Subcutaneous abdominal adipose tissue (tissue), 5 donors: ENCODE data around the gene HMGB3.
A peak's percentile ranks its signal among the peaks of the same experiment; 100 is the strongest.

ENCODE experiments used
- H3K27ac ChIP-seq: one replicate; pipeline ENCODE4 v1.7.0; 2013; ENCODE audit warnings: low read depth, mild to moderate bottlenecking, inconsistent platforms, low read length, moderate library complexity
- H3K27me3 ChIP-seq, 5 donors: one replicate each; pipeline ENCODE4 v1.7.0; 2013; ENCODE audit warnings: low read length in 5 of 5, inconsistent platforms in 1 of 5; ENCODE audit not compliant: control insufficient read depth in 5 of 5, insufficient read depth in 4 of 5
- H3K36me3 ChIP-seq, 5 donors: one replicate each; pipeline ENCODE4 v1.7.0; 2013; ENCODE audit warnings: low read length in 5 of 5; ENCODE audit not compliant: control insufficient read depth in 5 of 5, insufficient read depth in 5 of 5
- H3K4me1 ChIP-seq, 5 donors: one replicate each; pipeline ENCODE4 v1.7.0; 2013; ENCODE audit warnings: low read length in 5 of 5, mild to moderate bottlenecking in 3 of 5, moderate library complexity in 1 of 5; ENCODE audit not compliant: control insufficient read depth in 5 of 5, insufficient read depth in 5 of 5
- H3K4me3 ChIP-seq, 5 donors: one replicate each; pipeline ENCODE4 v1.7.0; 2013; ENCODE audit warnings: low read length in 5 of 5, low read depth in 1 of 5
- H3K9ac ChIP-seq, 5 donors: one replicate each; pipeline ENCODE4 v1.7.0; 2013; ENCODE audit warnings: low read length in 5 of 5, mild to moderate bottlenecking in 4 of 5, moderate library complexity in 3 of 5
- H3K9me3 ChIP-seq, 5 donors: one replicate each; pipeline ENCODE4 v1.7.0; 2013; ENCODE audit warnings: low read length in 5 of 5; ENCODE audit not compliant: control insufficient read depth in 5 of 5
- donor health status: healthy.
- donor health status: healthy.
- donor health status: healthy.
- donor health status: healthy.
- donor health status: healthy.

The HMGB3 gene

DNA sequence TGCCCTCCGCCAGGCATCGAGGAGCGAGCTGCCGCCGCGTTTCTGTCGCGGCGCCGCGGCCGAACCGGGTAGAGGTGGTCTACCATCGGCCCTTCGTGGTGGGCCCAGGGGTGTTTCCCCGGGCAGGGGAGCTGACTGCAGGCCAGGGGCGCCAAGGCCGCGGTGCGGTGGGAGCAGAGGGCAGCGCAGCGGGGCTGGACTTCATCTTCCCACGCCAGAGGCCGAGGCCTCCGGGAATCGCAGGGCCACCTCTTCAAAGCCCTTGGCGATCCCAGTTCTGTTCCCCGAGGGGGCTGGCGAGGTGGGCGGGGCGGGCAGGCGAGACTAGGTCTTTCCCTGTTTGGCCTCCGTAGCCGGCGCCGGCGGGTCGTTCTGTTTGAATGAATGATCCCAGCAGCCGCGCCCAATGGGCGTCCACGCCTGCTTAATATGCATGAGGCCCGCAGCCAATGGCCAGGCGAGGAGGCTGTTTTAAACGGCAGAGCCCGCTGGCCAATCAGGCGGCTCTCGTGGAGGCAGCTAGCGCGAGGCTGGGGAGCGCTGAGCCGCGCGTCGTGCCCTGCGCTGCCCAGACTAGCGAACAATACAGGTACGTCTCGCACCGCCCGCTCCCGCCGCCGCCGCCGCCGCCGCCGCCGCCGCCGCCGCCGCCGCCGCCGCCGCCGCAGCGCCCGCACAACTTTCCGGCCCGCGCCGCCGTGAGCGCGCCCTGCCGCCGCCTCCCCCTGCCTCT, at the start of gene HMGB3:
TSS of gene HMGB3 (plus strand) at position 548 of the 733 bp plus-strand sequence. CDS start 2,265 bp downstream, outside the sequence.
- Histone ChIP-seq H3K4me1 (peaks cover 2 to 11% (median 9%) of the 10 kb centered on the region in 5 donors), H3K9ac (peak within 1 kb of the TSS in 3 of 5 donors; percentile 12 to 62 (median 51)), H3K9me3 (no peaks in the 10 kb centered on the region), H3K4me3 (peak within 1 kb of the TSS in 4 of 5 donors; percentile 53 to 67 (median 62)), H3K27me3 (peaks cover 0 to 4% (median 0%) of the 10 kb centered on the region in 5 donors), H3K27ac (no peak within 1 kb of the TSS), H3K36me3 (no peaks in the 10 kb centered on the region)

DNA sequence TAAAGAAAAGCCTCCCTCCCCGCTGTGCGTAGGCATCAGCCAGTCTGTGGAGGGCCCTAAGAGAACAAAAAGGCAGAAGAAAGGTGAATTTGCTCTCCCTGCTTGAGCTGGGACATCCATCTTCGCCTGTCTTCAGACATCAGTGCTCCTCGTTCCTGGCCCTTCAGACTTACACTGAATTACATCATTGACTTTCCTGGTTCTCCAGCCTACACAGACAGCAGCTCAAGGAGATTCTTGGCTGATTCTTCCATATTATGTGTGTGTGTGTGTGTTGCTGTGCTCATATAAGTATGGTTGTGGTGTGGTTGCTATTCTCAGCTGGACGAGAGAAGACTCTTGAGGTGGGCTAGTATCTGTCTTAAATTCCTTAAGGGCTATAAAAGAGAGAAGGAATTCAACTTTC, 49.2 kb upstream of the HMGB3 start:
- Histone ChIP-seq H3K4me1 (no peaks in the 10 kb centered on the region), H3K9ac (no peak overlapping the region), H3K36me3 (no peaks in the 10 kb centered on the region), H3K27ac (no peak overlapping the region), H3K9me3 (peaks cover 0 to 7% (median 2%) of the 10 kb centered on the region in 5 donors), H3K27me3 (peaks cover 0 to 13% (median 2%) of the 10 kb centered on the region in 5 donors), H3K4me3 (no peak overlapping the region)

DNA sequence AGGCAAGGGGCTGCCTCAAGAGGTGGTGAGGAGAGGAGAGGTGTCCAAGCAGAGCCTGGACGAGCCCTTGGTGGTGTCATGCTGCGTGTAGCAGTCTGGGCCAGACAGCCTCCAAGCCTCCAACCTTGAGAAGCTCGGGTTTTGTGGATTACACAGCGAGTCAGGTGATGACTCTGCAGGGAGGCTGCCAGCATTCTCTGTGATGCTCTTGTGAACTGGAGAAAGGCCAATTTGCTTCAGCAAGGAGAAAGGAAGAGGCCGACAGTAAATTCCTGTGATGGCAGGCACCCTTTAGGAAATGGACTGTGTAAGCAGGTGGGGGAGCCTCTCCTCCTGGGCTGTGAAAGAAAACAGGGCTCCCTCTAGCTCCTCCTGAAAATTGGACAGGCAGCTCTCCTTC, 48.7 kb upstream of the HMGB3 start:
- H3K27me3 ChIP-seq: peaks cover 0 to 13% (median 2%) of the 10 kb centered on the region in 5 donors
- H3K4me1 ChIP-seq: no peaks in the 10 kb centered on the region
- H3K4me3 ChIP-seq: no peak overlapping the region
- peaks cover 0 to 7% (median 2%) of the 10 kb centered on the region in 5 donors for H3K9me3 ChIP-seq
- H3K27ac ChIP-seq: no peak overlapping the region
- no peak overlapping the region for H3K9ac ChIP-seq
- no peaks in the 10 kb centered on the region for H3K36me3 ChIP-seq

DNA sequence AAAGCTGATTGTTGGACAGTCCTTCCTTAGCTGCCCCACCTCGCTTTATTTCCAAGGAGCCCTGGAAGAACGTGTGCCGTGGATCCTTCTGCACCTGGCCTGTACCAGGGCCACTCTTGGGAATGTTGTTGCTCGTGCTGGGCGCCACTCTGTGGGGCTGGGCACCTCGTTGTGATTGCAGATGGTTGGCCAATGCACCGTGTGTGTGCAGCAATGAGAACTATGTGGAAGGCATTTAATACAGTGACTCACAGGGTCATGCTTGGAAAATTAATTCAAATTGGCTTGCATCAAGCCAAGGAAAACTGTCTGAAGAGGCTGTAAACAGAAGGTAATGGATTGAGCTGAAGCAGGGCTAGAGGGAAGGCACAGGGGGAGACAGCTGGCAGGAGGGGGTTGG, 47.7 kb upstream of the HMGB3 start:
- H3K9me3 ChIP-seq: peaks cover 0 to 7% (median 2%) of the 10 kb centered on the region in 5 donors
- peaks cover 0 to 13% (median 2%) of the 10 kb centered on the region in 5 donors for H3K27me3 ChIP-seq
- no peaks in the 10 kb centered on the region for H3K36me3 ChIP-seq
- H3K4me3 ChIP-seq: no peak overlapping the region
- H3K9ac ChIP-seq: no peak overlapping the region
- no peak overlapping the region for H3K27ac ChIP-seq
- no peaks in the 10 kb centered on the region for H3K4me1 ChIP-seq

DNA sequence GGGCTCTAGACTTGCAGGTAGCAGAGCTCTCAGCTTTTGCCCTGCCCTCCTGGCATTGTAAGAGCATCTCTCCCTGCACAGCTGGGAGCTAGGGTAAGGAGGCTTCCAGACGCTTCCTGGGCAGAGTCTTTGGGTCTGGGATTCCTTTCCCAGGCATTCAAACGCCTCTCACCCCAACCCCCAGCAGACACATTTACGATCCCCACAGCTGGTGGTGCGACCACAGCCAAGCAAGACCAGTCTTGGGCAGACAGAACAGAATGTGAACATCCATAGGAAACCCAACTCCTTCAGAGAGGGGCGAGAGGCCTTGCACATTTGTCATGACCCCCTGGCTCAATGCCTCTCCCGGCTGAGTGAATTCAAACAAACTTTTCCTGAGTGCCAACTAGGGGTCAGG, 46.6 kb upstream of the HMGB3 start:
- H3K27me3 ChIP-seq: peaks cover 0 to 19% (median 2%) of the 10 kb centered on the region in 5 donors
- no peaks in the 10 kb centered on the region for H3K4me1 ChIP-seq
- peaks cover 0 to 7% (median 2%) of the 10 kb centered on the region in 5 donors for H3K9me3 ChIP-seq
- no peak overlapping the region for H3K4me3 ChIP-seq
- no peaks in the 10 kb centered on the region for H3K36me3 ChIP-seq
- no peak overlapping the region for H3K9ac ChIP-seq
- H3K27ac ChIP-seq: no peak overlapping the region

DNA sequence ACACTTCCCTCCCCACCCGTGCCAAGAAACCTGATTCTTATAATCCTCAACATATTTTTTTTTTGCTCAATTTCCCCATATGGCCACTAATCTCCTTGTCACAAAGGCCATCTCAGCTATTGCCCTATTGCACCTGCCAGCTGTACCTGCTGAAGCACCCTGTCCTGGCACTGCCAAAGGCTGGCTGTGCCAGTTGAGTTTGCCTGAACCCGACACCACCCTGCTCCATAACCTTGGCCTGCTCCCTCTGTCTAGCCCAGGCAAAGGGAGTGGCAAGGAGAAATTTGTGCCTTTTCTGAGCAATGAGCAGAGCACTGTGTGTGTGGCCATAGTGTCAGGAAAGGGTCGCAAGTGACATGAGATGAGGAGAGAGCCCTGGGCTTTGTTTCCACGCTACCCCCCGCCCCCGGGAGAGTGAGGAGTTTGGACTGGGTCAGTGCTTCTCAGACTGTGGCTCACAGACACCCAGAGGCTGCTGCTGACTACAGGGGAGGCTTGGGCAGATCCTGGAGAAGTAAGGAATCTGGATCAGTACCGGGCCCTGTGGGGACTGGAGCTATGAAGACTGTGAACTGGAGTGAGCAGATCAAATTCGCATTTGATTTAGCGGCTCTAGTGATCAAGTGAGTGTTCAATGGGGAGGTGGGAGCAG, 42.2 kb upstream of the HMGB3 start:
- H3K27ac ChIP-seq: no peak overlapping the region
- no peak overlapping the region for H3K4me3 ChIP-seq
- no peak overlapping the region for H3K9ac ChIP-seq
- H3K4me1 ChIP-seq: no peaks in the 10 kb centered on the region
- H3K9me3 ChIP-seq: peaks cover 0 to 7% (median 2%) of the 10 kb centered on the region in 5 donors
- H3K36me3 ChIP-seq: no peaks in the 10 kb centered on the region
- peaks cover 0 to 12% (median 5%) of the 10 kb centered on the region in 5 donors for H3K27me3 ChIP-seq

DNA sequence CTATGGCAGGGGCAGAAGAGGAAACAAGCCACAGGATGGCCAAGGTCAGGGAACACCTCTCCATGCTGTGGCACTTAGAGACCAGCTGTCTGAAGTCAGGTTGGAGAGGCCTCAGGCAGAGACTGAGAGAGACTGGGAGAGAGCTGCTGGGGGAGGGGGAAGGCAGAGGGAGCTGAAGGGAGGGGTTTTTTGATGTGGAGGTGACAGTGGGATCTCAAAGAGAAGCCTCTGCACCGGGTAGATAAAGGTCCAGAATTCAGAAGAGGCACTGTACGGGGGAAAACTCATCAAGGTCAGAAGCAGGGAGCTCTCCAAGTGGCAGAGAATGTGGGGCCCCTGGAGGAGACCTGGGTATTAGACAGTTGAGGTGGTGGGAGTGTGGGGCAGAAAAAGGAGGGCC, 41.6 kb upstream of the HMGB3 start:
- Histone ChIP-seq H3K27ac (no peak overlapping the region), H3K4me1 (no peaks in the 10 kb centered on the region), H3K27me3 (peaks cover 0 to 11% (median 5%) of the 10 kb centered on the region in 5 donors), H3K9ac (no peak overlapping the region), H3K9me3 (peaks cover 0 to 7% (median 0%) of the 10 kb centered on the region in 5 donors), H3K36me3 (no peaks in the 10 kb centered on the region), H3K4me3 (no peak overlapping the region)

DNA sequence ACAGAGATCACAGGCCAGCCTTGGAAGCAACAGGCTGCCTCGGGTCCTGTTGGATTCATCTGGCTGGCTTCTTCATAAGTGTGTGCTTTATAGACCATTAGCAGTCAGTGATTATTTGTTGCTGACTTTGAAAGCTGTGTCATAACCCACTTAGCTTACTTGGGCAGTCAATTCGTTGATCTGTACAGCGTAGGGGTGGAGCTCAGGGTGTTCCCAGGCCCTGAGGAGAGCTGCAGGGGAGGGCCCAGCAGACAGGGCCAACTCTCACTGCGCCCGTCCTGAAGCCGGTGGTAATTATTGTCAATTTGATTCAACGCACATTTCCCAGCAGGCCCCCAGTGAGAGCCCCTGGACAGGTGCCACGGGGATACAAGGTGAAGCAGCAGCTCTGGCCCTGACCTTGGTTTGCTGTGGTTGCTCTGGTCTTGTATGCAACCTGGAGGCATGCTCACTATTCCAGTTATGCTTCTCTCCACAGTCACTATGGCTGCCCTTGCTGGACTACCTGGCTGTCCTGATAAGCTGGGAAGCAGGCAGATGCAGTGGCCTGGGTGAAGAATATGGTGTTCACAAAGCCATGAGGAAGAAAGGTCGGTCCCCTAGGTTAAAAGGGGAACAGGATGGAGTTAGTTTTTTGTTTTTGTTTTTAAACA, 40.1 kb upstream of the HMGB3 start:
- Histone ChIP-seq H3K27ac (no peak overlapping the region), H3K9ac (no peak overlapping the region), H3K4me3 (no peak overlapping the region), H3K4me1 (no peaks in the 10 kb centered on the region), H3K27me3 (peaks cover 3 to 14% (median 5%) of the 10 kb centered on the region in 5 donors), H3K9me3 (no peaks in the 10 kb centered on the region), H3K36me3 (no peaks in the 10 kb centered on the region)

DNA sequence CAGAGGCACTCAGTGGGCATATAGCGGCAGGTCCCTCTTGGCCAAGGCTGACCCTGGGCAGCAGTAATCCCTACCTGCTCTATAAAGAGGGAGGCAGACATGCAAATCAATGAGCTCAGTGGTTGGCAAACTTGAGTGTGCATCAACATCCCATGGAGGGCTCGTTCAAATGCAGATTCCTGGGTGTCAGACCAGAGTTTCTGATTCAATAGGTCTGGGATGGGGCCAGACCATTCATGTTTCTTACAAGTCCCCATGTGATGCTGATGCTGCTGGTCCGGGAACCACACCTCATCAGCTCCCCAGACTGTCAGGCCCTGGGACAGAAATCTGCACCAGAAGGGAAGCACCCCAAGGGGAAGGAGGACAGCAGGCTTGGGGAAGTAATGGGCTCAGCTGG, 38.9 kb upstream of the HMGB3 start:
- peaks cover 3 to 14% (median 5%) of the 10 kb centered on the region in 5 donors for H3K27me3 ChIP-seq
- no peaks in the 10 kb centered on the region for H3K36me3 ChIP-seq
- H3K4me3 ChIP-seq: no peak overlapping the region
- H3K4me1 ChIP-seq: no peaks in the 10 kb centered on the region
- no peak overlapping the region for H3K9ac ChIP-seq
- no peaks in the 10 kb centered on the region for H3K9me3 ChIP-seq
- no peak overlapping the region for H3K27ac ChIP-seq

DNA sequence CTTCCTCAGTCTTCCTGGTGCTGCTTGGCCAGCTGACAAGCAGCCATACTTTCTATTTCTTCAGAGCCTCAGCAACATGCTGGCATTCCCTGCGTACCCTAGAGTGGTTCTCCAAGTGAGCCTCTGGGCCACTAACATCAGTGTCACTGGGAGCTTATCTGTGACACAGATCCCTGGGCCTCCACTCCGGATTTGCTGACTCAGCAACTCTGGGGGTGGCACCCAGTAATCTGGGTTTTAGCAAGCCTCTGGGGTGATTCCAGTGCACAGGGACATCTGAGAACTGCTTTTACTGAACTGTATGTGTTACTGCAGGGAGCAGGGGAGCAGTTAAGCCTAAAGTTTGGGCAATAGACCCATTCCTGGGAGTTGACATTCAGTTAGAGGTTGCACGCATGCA, 28.2 kb upstream of the HMGB3 start:
- Histone ChIP-seq H3K9ac (no peak overlapping the region), H3K36me3 (no peaks in the 10 kb centered on the region), H3K27ac (no peak overlapping the region), H3K27me3 (peaks cover 0 to 16% (median 10%) of the 10 kb centered on the region in 5 donors), H3K9me3 (peaks cover 3 to 9% (median 6%) of the 10 kb centered on the region in 5 donors), H3K4me3 (no peak overlapping the region), H3K4me1 (no peaks in the 10 kb centered on the region)
